HS-27A (cell line): Measurements from ENCODE around the gene ABCD1.
"Not testable (repeated sequence)": the region's sequence is repeated elsewhere in the genome, so short reads cannot be mapped to it uniquely, and the experiment has no call there.

ENCODE experiments used
- DNase-seq: peaks from one replicate; pipeline ENCODE4 v3.0.0-alpha.2; 2012; ENCODE audit warnings: low read depth, missing footprints

Gene ABCD1

GRCh38 chrX:153709726-153710674 lies 14.7 kb upstream of the ABCD1 start:
- DNase-seq = no peak

GRCh38 chrX:153714256-153714655 lies 10.4 kb upstream of the ABCD1 start:
- DNase-seq = no peak

GRCh38 chrX:153717445-153717844 lies 7.2 kb upstream of the ABCD1 start:
- no peak for DNase-seq

- DNase-seq = no peak
Measured at GRCh38 chrX:153719238-153719637, 5.4 kb upstream of the ABCD1 start.

- DNase-seq = no peak
Measured at GRCh38 chrX:153719701-153720100, 5.0 kb upstream of the ABCD1 start.

GRCh38 chrX:153722704-153723350 lies 1.8 kb upstream of the ABCD1 start:
- DNase-seq = no peak

GRCh38 chrX:153723351-153724251 lies 1.1 kb upstream of the ABCD1 start:
- DNase-seq = peak; percentile 17

GRCh38 chrX:153725039-153725831 lies 579 bp downstream of the ABCD1 start:
- no peak for DNase-seq

- DNase-seq = no peak
Measured at GRCh38 chrX:153725832-153726285, 1.2 kb downstream of the ABCD1 start.

- no peak for DNase-seq
Measured at GRCh38 chrX:153726286-153727122, 1.8 kb downstream of the ABCD1 start.

GRCh38 chrX:153727123-153727931 lies 2.7 kb downstream of the ABCD1 start:
- no peak for DNase-seq

GRCh38 chrX:153728095-153728494 lies 3.4 kb downstream of the ABCD1 start:
- no peak for DNase-seq

- DNase-seq = no peak
Measured at GRCh38 chrX:153728951-153729631, 4.4 kb downstream of the ABCD1 start.

- DNase-seq = not testable (repeated sequence)
Measured at GRCh38 chrX:153730115-153730514, 5.5 kb downstream of the ABCD1 start.

- DNase-seq = no peak
Measured at GRCh38 chrX:153731117-153731844, 6.6 kb downstream of the ABCD1 start.

GRCh38 chrX:153731845-153732215 lies 7.2 kb downstream of the ABCD1 start:
- DNase-seq = no peak

GRCh38 chrX:153732401-153732800 lies 7.7 kb downstream of the ABCD1 start:
- no peak for DNase-seq

GRCh38 chrX:153733651-153734240 lies 9.1 kb downstream of the ABCD1 start:
- DNase-seq = no peak
